HG03039 (cell line): ENCODE results near the gene RBM47.
A peak's percentile ranks its signal among the peaks of the same experiment; 100 is the strongest.

Source experiments
- ATAC-seq: cut with Tn5 transposase; IDR thresholded peaks from one replicate; pipeline ENCODE4 v1.9.1; 2021; ENCODE audit warnings: mild to moderate bottlenecking, moderate library complexity; ENCODE audit not compliant: unreplicated experiment

RBM47 gene

DNA sequence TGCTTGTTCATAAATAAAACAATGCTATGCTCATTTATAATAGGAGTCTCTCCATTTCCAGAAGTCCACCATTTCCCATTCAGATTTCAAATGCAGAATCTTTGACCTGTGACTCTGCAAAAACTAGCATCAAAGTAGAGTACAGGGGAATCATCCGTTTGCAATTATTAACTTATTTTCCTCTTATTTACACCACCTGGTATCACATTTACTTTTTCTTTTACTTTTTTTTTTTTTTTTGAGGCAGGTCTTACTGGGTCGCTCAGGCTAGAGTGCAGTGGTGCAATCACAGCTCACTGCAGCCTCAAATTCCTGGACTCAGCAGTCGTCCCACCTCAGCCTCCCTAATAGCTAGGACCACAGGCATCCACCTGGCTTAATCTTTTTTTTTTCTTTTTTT, 37.6 kb downstream of the RBM47 start:
- no peak for ATAC-seq

DNA sequence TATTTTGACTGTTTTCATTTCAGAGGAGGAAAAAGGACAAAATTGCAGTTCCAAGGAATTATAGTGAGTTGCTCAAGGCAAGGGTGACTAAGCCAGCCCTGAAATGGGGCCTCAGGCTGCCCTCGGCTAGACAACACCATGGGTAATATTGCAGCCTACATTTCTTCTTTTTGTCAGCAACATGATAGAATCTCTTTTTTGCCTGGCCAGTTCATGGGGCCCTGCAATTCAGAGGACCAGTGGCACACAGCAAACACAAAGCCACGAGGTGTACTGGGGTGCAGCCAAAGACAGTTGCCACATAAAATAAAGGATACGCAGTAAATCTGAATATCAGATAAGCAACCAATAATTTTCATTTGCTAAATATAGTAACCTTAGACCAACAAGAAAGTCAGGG, 41.8 kb downstream of the RBM47 start:
- no peak for ATAC-seq

DNA sequence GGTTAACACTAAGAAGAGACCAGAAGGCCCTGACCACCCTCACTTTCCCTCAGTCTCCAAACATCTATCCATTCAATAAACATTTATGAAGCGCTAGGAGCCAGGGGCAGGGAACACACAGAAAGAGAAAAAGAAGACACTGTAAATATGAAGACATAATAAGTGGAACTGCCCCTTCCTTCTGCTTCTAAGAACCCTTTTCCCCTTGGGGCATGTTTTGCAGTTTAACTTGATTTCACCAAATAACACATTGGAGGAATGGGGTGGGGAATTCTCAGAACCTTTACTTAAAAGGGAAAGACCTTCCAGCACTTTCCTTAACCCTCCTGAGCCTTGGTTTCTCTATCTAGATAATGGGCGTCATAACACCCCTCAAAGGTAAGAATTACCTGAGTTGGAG, 42.3 kb downstream of the RBM47 start:
- no peak for ATAC-seq

DNA sequence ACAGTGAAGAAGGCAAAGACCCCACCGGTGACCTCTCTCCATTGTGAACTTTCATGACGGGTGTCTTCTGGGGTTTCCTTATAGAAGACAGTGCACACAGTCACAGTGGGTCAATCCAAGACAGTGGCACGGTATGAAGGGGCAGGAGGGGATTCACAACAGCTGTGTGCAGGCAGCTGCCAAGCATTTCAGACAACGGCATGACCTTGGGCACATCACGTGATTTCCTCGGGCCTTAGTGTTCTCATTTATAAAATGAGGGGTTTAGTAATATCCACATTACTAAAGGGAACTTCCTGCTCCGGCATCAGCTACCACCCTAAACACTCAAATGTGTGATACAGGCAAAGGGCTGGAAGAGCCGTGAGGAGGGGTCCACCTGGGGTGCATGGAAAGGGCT, 42.9 kb downstream of the RBM47 start:
- ATAC-seq: no peak

DNA sequence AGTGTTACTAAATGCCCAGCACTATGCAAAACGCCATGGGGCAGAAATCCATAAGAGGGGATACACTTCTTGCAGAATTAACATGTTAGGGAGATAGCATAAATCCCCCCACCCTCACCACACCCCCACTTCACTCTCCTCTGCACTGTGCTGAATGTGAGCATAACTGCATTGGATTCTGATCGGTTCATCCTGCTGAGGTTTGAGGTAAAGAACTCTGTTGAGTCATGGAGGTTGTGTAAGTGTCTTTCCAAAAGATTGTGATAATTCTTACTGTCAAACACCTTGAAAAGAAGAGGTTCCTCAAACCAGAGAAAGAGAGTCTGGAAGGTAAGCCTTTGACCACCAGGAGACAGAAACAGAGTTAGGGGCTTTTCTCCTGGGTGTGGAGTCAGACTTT, 43.6 kb downstream of the RBM47 start:
- ATAC-seq: no peak

DNA sequence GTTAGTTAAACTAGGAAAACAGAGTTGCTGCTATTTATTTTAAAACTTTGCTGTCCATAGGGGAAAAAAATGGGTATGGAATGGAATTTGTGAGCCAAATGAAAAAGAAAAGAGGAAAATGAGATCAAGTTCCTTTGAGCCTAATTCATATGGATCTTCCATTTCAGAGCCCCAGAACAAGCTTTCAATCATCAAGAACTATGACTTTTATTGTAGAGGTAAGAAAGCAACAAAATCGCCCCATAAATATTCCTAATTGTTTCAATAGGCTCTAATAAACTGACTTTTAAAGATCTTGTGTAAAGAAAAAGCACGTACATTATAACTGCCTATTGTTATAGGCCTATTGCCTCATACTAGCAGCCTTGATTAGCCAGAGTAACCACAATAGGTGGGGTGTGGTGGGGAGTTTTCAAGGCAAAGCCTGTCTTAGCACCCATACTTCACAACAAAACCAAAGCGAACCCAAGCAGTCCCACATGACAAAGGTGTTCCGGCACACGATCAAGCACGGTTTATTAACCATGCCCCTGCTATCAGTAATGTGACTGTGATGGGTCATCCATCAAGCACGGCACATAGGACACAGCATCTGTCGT, 44.4 kb downstream of the RBM47 start:
- no peak for ATAC-seq

DNA sequence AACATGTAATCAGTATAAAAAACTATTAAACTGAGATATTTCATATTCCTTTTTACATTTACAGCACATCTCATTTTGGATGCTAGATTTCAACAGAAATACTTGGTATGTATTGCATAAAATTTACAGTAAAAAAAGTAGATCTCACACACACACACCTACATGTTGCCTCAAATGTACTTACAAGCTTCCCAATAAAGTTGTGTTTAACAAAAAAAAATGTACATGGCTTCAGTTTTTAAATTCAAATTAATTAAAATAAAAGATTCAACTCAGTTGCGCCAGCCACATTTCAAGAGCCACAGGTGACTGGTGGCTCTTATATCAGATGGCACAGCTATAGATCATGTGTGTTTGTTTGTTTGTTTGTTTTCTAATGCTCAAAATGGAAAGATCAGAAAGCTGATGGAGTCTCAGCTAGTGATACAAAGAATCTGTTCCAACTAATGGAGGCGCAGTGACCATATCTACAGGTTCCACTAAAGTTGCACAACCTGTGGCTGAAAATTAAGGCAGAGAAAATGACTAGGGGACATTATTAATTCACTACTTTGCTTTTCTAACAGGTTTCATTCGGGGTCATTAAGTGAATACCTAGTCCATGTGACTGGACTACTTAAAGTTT, 45.0 kb downstream of the RBM47 start:
- ATAC-seq: no peak

DNA sequence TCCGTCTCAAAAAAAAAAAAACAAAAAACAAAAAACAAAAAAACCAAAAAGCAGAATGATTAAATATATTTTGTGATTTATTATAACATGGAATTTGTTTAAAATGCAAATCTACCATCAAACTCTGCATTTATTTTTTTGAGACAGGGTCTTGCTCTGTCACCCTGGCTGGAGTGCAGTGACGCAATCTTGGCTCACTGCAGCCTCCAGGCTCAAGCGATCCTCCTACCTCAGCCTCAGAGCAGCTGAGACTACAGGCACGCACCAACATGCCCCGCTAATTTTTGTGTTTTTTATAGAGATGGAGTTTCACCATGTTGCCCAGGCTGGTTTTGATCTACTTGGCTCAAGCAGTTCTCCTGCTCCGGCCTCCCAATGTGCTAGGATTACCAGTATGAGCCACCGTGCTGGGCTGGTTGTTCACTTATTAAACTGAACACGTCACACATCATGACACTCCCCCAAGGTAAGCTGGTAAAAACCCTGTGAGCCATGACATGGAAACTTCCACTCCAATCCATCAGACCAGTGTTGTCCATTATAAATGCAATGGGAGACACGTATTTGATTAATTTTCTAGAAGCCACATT, 45.7 kb downstream of the RBM47 start:
- ATAC-seq: no peak

DNA sequence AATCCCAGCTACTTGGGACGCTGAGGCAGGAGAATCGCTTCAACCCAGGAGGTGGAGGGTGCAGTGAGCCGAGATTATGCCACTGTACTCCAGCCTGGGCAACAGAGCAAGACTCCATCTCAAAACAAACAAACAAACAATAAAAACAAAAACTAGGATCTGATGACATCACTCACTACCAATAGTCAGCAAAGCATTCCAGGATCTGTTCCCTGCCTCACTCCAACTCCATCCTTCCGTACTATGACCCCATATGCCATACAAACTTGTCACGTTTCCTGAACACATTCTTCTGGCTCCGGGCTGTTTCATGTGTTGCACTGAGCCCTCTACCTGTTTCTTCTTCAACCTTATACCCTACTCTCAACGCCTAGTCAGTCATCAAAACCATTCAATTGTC, 47.3 kb downstream of the RBM47 start:
- ATAC-seq: no peak

DNA sequence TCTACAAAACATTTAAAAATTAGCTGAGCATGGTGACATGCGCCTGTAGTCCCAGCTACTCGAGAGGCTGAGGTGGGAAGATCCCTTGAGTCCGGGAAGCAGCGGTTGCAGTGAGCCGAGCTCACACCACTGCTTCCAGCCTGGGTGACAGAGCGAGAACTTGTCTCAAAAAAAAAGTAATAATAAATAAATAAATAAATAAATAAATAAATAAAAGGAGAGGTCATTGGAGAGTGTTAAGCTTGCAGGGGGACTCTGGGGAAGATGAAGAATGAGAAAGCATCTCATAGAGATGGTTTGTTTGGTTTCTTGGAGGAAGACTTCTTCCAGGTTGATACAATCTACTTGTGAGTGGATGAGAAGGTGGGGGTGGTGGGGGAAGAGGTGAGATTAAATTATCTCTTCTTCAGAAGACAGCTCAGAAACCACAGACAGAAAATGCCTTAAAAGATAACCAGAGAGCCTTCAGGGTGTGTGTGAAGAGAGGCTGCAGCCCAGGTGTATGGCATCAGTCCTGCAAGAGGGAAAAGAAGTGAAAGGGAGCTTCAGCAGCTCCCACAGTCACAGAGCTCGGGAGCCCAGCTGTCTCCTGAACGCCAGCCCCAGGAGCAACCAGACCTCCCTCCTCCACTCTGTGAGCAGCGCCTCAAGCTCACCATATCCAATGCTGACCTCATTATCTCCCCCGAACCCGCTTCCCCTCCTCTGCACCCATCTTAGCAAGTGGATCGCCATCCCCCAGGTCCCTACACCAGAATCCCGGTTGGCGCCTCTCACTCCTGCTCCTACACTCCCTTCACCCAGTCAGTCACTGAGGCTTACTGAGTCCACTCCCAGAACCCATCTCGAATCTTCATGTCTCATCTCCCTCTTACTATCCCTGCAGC, 48.2 kb downstream of the RBM47 start:
- ATAC-seq: no peak

DNA sequence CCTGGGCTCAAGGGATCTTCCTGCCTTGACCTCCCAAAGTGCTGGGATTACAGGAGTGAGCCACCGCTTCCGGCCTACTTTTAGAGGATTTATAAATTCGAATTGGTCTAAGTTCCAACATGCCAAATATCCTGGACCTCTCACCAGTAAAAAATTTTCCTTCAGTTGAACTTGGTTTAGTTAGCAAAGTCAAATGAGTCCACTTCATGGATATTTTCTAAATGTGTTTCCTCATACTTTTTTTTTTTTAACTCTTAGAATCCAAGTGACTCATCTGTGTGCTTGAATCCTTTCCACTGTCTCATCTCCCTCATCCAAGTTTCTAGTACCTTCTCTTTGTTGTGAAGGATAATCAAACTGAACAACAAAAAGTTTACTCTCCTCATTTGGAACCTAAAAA, 49.7 kb downstream of the RBM47 start:
- ATAC-seq: no peak

DNA sequence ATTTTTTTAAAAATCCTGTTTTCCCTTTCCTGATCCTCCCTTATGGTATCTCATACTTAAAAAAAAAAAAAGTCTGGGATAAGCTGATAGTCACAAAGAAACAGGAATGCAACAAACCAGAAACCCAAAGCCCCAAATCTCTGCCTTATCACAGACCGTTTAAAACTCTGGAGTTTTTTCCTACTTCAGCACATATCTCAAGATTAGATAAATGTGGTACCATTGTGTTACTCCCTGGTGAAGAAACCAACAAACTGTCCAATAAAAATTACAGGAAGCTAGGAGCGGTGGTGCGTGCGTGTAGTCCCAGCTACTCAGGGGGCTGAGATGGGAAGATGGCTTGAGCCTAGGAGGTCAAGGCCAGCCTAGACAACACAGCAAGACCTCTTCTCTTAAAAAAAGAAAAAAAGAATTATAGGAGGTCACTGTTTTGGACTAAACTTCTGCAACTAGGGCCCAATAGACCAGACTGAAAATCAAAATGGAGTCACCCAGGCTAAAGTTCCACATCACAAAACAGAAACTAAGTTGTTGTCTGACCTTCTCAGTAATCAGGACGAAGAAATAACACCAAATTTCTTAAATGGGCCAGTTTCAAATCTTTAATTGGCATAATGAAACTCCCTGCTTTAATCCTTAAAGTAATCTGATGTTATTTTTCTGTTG, 51.9 kb downstream of the RBM47 start:
- ATAC-seq: no peak

DNA sequence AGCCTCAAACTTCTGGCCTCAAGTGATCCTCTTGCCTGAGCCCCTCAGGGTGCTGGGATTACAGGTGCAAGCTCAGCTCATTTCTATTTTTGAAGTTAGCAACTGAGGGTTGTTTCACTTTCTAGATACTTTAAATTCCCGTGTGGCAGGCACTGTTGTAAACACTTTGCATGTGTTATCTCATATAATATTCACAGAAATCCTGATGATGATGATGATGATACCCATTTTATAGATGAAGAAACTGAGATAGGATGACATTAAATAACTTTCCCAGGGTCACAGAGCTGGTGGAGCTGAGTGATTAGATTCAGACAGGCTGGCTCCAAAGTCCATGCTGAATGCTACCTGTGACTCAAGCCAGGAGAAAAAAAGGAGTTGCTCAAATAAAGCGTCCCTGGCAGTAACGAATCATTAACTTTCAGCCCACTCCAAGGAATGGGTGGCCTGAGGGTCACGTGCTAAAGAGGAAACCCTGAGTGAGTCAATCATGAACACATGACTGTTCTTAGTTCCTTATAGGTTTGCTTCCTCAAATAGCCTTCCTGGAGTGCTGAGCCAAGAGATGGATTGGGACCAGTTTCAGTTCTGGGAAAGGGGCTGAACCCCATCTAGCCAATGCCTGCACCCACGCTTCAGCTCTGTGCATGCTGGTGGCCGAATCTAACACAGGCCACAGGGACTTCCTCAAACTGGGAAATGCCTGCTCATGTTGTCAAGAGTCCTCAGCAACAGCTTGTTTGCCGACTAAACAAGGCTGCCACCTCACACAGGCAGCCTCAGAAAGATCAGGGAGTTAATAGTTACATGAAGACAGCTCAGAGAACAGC, 52.8 kb downstream of the RBM47 start:
- peak; percentile 68 for ATAC-seq

DNA sequence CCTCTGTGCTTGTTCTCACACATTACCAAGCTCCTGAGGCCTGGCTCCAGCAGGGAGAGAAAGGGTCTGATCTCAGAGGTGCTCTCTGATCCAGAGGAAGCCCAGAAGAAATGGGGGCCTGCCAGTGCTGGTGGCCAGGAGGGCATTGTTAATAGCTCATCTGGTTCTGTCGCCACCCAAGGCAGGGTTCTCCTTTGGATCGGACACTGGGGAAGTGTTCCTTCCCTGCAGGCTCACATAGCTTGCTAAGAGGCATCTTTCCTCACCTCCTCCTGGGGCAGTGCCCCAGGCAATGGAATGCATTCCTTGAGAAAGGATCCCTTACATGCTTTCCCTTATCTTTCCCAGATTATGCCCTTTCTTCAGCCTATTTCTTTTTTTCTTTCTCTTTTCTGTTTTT, 53.8 kb downstream of the RBM47 start:
- ATAC-seq: no peak

DNA sequence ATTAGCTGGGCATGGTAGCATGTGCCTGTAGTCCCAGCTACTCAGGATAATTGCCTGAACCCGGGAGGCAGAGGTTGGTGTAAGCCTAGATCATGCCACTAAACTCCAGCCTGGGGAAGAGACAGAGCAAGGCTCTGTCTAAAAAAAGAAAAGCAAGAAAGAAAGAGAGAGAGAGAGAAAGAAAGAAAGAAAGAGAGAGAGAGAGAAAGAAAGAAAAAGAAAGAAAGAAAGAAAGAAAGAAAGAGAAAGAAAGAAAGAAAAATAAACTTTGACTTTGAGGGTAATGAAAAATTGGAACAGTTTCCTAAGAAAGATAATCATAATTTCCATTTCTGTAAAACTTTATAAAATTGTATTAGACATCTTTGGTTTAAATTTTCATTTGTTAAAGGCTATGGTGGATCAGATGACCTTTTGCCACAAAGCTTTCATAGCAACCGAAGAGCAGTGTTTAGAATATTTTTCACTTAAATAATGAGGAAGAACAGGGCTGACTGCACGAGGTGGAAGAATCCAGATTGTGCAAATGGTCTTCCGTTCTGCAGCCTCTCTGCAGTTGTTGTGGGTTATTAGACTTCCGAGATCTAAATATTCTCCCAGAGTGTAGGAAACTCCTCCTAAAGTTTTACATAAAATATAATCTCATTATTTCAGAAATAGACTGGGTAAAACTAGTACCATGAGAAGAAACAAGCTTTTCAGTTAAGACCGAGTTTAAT, 55.9 kb downstream of the RBM47 start:
- no peak for ATAC-seq

DNA sequence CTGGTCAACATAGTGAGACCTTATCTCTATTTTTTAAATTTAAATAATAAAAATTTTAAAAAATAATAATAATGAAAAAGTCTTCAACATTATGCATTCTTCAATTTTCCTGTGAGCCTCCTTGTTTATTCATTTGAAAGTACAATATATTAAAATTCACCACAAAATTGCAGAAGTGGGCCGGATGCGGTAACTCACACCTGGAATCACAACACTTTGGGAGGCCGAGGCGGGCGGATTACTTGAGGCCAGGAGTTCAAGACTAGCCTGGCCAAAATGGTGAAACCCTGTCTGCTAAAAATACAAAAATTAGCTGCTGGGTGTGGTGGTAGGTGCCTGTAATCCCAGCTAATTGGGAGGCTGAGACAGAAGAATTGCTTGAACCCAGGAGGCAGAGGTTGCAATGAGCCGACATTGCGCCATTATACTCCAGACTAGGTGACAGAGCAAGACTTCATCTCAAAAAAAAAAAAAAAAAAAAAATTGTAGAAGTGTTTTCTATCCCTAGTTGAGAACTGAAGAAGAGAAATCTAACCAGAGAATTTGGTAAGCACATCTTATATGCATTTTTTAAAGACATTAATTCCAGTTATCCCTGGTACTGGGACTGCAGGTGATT, 56.9 kb downstream of the RBM47 start:
- ATAC-seq: no peak

DNA sequence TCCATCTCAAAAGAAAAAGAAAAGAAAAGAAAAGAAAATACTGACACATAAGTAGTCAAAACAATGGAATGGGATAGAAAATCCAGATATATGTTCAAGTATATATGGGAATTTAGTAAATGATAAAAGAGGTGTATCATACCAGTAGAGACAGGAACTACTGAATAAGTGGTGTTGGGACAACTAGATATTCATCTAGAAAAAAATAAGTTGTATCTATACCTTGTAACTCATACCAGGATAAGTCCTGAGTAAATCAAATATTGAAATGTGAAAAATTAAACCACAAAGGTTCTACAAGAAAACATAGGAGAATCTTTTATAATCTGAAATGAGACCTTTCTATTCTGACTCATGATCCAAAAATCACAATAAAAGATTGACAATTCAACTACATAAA, 58.5 kb downstream of the RBM47 start:
- no peak for ATAC-seq

DNA sequence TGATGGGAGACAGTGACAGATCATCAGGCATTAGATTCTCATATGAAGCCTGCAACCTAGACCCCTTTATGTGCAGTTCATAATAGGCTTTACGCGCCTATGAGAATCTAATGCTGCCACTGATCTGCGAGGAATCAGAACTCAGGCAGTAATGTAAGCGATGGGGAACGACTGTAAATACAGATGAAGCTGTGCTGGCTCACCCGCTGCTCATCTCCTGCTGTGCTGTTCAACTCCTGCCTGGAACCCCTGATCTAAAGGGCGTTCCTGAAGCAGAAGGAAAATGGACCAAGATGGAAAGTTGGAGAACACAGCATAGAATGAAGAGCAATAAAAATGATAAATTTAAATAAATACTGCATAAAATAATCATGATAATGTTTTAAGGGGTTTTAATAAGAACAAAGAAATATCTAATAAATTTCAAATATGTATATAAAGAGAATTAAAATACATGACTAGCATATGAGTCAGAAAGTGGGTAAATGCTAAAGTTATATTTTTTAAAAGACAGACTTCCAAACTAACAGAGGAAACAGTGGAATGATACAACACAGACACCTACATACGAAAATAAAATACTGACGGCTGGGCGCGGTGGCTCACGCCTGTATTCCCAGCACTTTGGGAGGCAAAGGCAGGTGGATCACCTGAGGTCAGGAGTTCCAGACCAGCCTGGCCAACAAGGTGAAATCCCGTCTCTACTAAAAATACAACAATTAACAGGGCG, 59.2 kb downstream of the RBM47 start:
- ATAC-seq: no peak
